Mammary epithelial cell (primary cell): ENCODE results near the gene AP1S1.
"Not testable (repeated sequence)": the region's sequence is repeated elsewhere in the genome, so short reads cannot be mapped to it uniquely, and the experiment has no call there.

ENCODE experiments used
- CTCF ChIP-seq, 2 donors: IDR thresholded peaks in 1 of 2; conservative IDR thresholded peaks in 1 of 2; 2 replicates each; pipeline ENCODE4 v1.5.1; 2011 to 2012; ENCODE audit warnings: inconsistent platforms in 2 of 2, low read length in 2 of 2, mild to moderate bottlenecking in 2 of 2, control low read depth in 1 of 2, low read depth in 1 of 2; ENCODE audit not compliant: insufficient read depth in 1 of 2; ENCODE audit errors: extremely low read depth in 1 of 2
- EZH2 ChIP-seq: IDR thresholded peaks from 2 replicates; pipeline ENCODE4 v1.6.1; 2012; ENCODE audit warnings: low read length, inconsistent platforms, borderline replicate concordance

- TF ChIP-seq EZH2; CTCF (conservative IDR thresholded peaks at IDR 0.05 in 1 of 2, IDR thresholded peaks at IDR 0.05 in 1 of 2; ENCODE audit: extremely low read depth in 1 of 2, insufficient read depth in 1 of 2, low read depth in 1 of 2, low read length in 2 of 2): not testable (repeated sequence)
These were observed 45.2 kb downstream of the AP1S1 start for GRCh38 chr7:101199522-101199921.
